Esophagus squamous epithelium (tissue), 5 donors: ENCODE data around the gene C21orf91. TPM values are rescaled to one million over a fixed set of nuclear protein-coding genes. Genes with fewer than 3 reads are reported as not detected.
A peak's percentile ranks its signal among the peaks of the same experiment; 100 is the strongest.
"Not testable (repeated sequence)": the region's sequence is repeated elsewhere in the genome, so short reads cannot be mapped to it uniquely, and the experiment has no call there.

Experiments used
- DNase-seq: peaks from one replicate; lab custom pipeline; 2025; lab: John Stamatoyannopoulos, UW
- H3K27ac ChIP-seq, 4 donors: fragments of 200-600 bp; sonication (generic); one replicate each; pipeline ENCODE4 v1.5.1; 2016 to 2019; ENCODE audit warnings: mild to moderate bottlenecking in 1 of 4
- H3K27me3 ChIP-seq, 4 donors: fragments of 200-600 bp; sonication (generic); 1 replicate in 3 of 4; 2 replicates in 1 of 4; pipeline versions ENCODE4 v1.5.1 to v1.6.0; 2017 to 2021; ENCODE audit warnings: antibody characterized with exemption in 1 of 4
- H3K36me3 ChIP-seq, 3 donors: fragments of 200-600 bp; sonication (generic); one replicate each; pipeline ENCODE4 v1.5.1; 2016 to 2019
- H3K4me1 ChIP-seq, 3 donors: fragments of 200-600 bp; sonication (generic); one replicate each; pipeline ENCODE4 v1.5.1; 2017 to 2019
- H3K4me3 ChIP-seq, 4 donors: fragments of 200-600 bp; sonication (generic); 1 replicate in 3 of 4; 2 replicates in 1 of 4; pipeline ENCODE4 v1.5.1; 2016 to 2019; ENCODE audit warnings: mild to moderate bottlenecking in 2 of 4, moderate library complexity in 1 of 4
- H3K9me3 ChIP-seq, 3 donors: fragments of 200-600 bp; sonication (generic); one replicate each; pipeline ENCODE4 v1.5.1; 2016 to 2019
- CTCF ChIP-seq, 6 experiments: fragments of 450-650 bp in 4 of 6; fragments of 200-600 bp in 2 of 6; sonication (generic) in 2 of 6; IDR thresholded peaks; one replicate each; pipeline ENCODE4 v1.5.1; 2016 to 2019; ENCODE audit warnings: antibody characterized with exemption in 6 of 6, mild to moderate bottlenecking in 4 of 6, moderate library complexity in 4 of 6
- POLR2A ChIP-seq, 4 donors: fragments of 450-650 bp; IDR thresholded peaks; one replicate each; pipeline ENCODE4 v1.6.1; 2017; ENCODE audit warnings: antibody characterized with exemption in 4 of 4, mild to moderate bottlenecking in 4 of 4, moderate library complexity in 3 of 4
- WGBS, 2 donors: methylation state at CpG; one replicate each; pipeline ENCODE4 v1.1.5; 2018; 5-methylcytosine and 5-hydroxymethylcytosine counted together
- intact Hi-C: fragments of 100-400 bp; cut with DNase I; formaldehyde crosslinking; loops from one replicate; pipeline ENCODE4 v1.15.0; 2022
- total RNA-seq, 4 donors: library from RNA; depleted of rRNA; stranded (reverse); fragments of >200 nt; gene quantifications; one replicate each; pipeline ENCODE4 v1.1.0, GENCODE V29; 2016
- donor health status: DM: yes; HTN: yes; CAD: no.

Gene C21orf91
- total RNA-seq, 4 donors from 2014 or later = 4.2 to 16.5 (median 12.8) TPM

- peak overlapping the region in 2 of 4 donors; percentile 18 to 30 for H3K27ac ChIP-seq
- H3K9me3 ChIP-seq = no peaks in the 10 kb centered on the region
- TF ChIP-seq CTCF (IDR thresholded peaks at IDR 0.05) (no peak), POLR2A (IDR thresholded peaks at IDR 0.05) (no peak)
- H3K36me3 ChIP-seq = peaks cover 0 to 9% (median 1%) of the 10 kb centered on the region in 3 donors
- no peak for DNase-seq
- H3K4me1 ChIP-seq = peaks cover 0 to 25% (median 20%) of the 10 kb centered on the region in 3 donors
- no peak overlapping the region for H3K4me3 ChIP-seq
- 7 to 25% methylated on average over 6 of the region's 6 CpGs for WGBS, 2 donors
- intact Hi-C loops = no loop called here
- no peaks in the 10 kb centered on the region for H3K27me3 ChIP-seq
Measured at GRCh38 chr21:17780539-17780938, 38.6 kb downstream of the C21orf91 start.

DNA sequence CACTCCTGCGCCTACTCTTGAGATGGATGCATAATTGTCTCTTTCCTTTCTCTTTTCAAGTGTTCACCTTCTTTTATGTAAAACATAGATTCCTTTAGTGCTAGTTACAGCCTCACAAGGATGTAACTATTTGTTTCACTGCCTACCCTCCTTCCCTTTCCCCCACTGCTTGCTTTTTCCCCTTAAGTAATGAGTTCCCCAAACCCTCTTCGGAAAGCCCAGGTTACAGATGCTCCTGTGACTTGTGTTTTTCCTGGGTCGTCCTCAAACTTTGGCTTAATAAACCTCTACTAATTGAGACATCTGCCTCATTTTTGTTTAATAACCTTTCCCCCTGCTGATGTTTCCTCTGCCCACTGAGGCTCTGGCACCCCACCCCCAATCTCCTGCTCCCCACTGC is 39.2 kb downstream of the C21orf91 start:
- Histone ChIP-seq H3K9me3 (no peaks in the 10 kb centered on the region), H3K27ac (peak overlapping the region in 2 of 4 donors; percentile 18 to 30), H3K4me1 (peaks cover 0 to 25% (median 20%) of the 10 kb centered on the region in 3 donors), H3K27me3 (no peaks in the 10 kb centered on the region), H3K36me3 (peaks cover 0 to 3% (median 0%) of the 10 kb centered on the region in 3 donors), H3K4me3 (no peak overlapping the region)
- intact Hi-C loops = no loop called here
- TF ChIP-seq CTCF (IDR thresholded peaks at IDR 0.05) (no peak), POLR2A (IDR thresholded peaks at IDR 0.05) (no peak)
- DNase-seq = no peak
- 86 to 89% methylated on average over 3 of the region's 3 CpGs for WGBS, 2 donors

- no peak overlapping the region for H3K4me3 ChIP-seq
- TF ChIP-seq POLR2A (IDR thresholded peaks at IDR 0.05) (no peak), CTCF (IDR thresholded peaks at IDR 0.05) (no peak)
- no peak overlapping the region for H3K27ac ChIP-seq
- WGBS, 2 donors = 38 to 44% methylated on average over 3 of the region's 3 CpGs
- intact Hi-C loops = no loop called here
- no peaks in the 10 kb centered on the region for H3K27me3 ChIP-seq
- no peak for DNase-seq
- H3K4me1 ChIP-seq = peaks cover 0 to 25% (median 20%) of the 10 kb centered on the region in 3 donors
- no peaks in the 10 kb centered on the region for H3K9me3 ChIP-seq
- H3K36me3 ChIP-seq = no peaks in the 10 kb centered on the region
Measured at GRCh38 chr21:17779496-17779895, 39.7 kb downstream of the C21orf91 start.

GRCh38 chr21:17777072-17777765 is 41.9 kb downstream of the C21orf91 start:
- no peaks in the 10 kb centered on the region for H3K27me3 ChIP-seq
- no peak for TF ChIP-seq POLR2A (IDR thresholded peaks at IDR 0.05)
- no peak for TF ChIP-seq CTCF (IDR thresholded peaks at IDR 0.05)
- no peak overlapping the region for H3K27ac ChIP-seq
- no peak overlapping the region for H3K4me3 ChIP-seq
- no peaks in the 10 kb centered on the region for H3K9me3 ChIP-seq
- intact Hi-C loops = no loop called here
- WGBS, 2 donors = 75 to 89% methylated on average over 1 of the region's 1 CpG
- peaks cover 0 to 25% (median 17%) of the 10 kb centered on the region in 3 donors for H3K4me1 ChIP-seq
- no peaks in the 10 kb centered on the region for H3K36me3 ChIP-seq
- DNase-seq = no peak

DNA sequence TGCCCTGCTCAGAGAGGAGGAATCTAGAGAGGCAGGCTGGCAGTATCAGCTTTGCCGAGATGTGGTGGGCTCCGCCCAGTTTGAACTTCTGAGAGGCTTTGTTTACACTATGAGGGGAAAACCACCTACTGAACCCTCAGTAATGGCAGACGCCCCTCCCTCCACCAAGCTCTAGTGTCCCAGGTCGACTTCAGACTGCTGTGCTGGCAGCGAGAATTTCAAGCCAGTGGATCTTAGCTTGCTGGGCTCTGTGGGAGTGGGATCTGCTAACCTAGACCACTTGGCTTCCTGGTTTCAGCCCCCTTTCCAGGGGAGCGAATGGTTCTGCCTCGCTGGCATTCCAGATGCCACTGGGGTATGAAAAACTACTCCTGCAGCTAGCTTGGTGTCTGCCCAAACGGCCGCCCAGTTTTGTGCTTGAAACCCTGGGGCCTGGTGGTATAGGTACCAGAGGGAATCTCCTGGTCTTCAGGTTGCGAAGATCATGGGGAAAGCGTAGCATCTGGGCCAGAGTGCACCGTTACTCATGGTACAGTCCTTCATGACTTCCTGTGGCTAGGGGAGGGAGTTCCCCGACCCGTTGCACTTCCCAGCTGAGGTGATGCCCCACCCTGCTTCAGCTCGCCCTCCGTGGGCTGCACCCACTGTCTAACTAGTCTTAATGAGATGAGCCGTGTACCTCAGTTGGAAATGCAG is 43.6 kb downstream of the C21orf91 start:
- no peak overlapping the region for H3K27ac ChIP-seq
- H3K36me3 ChIP-seq = no peaks in the 10 kb centered on the region
- H3K4me3 ChIP-seq = peak overlapping the region in 1 of 4 donors; percentile 15
- H3K27me3 ChIP-seq = no peaks in the 10 kb centered on the region
- no peaks in the 10 kb centered on the region for H3K9me3 ChIP-seq
- TF ChIP-seq CTCF (IDR thresholded peaks at IDR 0.05) = no peak
- peak in 1 of 4 donors; percentile 7 for TF ChIP-seq POLR2A (IDR thresholded peaks at IDR 0.05)
- no peak for DNase-seq
- intact Hi-C loops = no loop called here
- peaks cover 0 to 14% (median 11%) of the 10 kb centered on the region in 3 donors for H3K4me1 ChIP-seq
- WGBS, 2 donors = 39 to 68% methylated on average over 8 to 9 of the region's 17 CpGs

GRCh38 chr21:17775021-17775420 is 44.1 kb downstream of the C21orf91 start:
- H3K36me3 ChIP-seq, H3K27me3 ChIP-seq, H3K4me1 ChIP-seq, intact Hi-C loops, H3K27ac ChIP-seq, H3K4me3 ChIP-seq, H3K9me3 ChIP-seq, DNase-seq: not testable (repeated sequence)
- 94 to 100% methylated on average over 1 to 3 of the region's 7 CpGs for whole genome bisulfite sequencing, 2 donors
